ENCODE results near the gene TMEM94. TPM values are rescaled to one million over a fixed set of nuclear protein-coding genes. Genes with fewer than 3 reads are reported as not detected.

TMEM94 gene
- total and polyA plus RNA-seq, 2 of the 13 experiments (the other 11 are each of a cell fraction or from before 2014, with no cell fraction given) = 32.6 to 134 TPM

- TF ChIP-seq ZUFSP (CRISPR knock-in tag; IDR thresholded peaks at IDR 0.05; ENCODE audit: borderline replicate concordance) (no peak), ZNF24 (IDR thresholded peaks at IDR 0.05) (no peak), ZFP36L2 (CRISPR knock-in tag; IDR thresholded peaks at IDR 0.05) (peak; percentile 35; the same call in 1 of the 2 replicates), MTF2 (CRISPR knock-in tag; IDR thresholded peaks at IDR 0.05; ENCODE audit: borderline replicate concordance) (peak; percentile 80; the same call in 1 of the 2 replicates), THYN1 (CRISPR knock-in tag; IDR thresholded peaks at IDR 0.05; ENCODE audit: borderline replicate concordance, low read depth) (no peak), ZNF546 (CRISPR knock-in tag; conservative IDR thresholded peaks at IDR 0.05) (no peak), GMEB2 (CRISPR knock-in tag; IDR thresholded peaks at IDR 0.05; ENCODE audit: low read depth) (no peak; the same call in 1 of the 2 replicates), ZNF382 (CRISPR knock-in tag; IDR thresholded peaks at IDR 0.05; ENCODE audit: borderline replicate concordance) (no peak), ZNF44 (CRISPR knock-in tag; IDR thresholded peaks at IDR 0.05) (no peak), ARID2 (CRISPR knock-in tag; IDR thresholded peaks at IDR 0.05; ENCODE audit: borderline replicate concordance) (no peak), ZNF839 (CRISPR knock-in tag; IDR thresholded peaks at IDR 0.05; ENCODE audit: borderline replicate concordance) (peak; percentile 54; the same call in 1 of the 2 replicates), AKAP8 (CRISPR knock-in tag; IDR thresholded peaks at IDR 0.05) (peak; percentile 87), GABPA (IDR thresholded peaks at IDR 0.05; ENCODE audit: low read depth, low read length) (peak; percentile 12; the same call in 1 of the 2 replicates), GABPA (CRISPR knock-in tag; IDR thresholded peaks at IDR 0.05; ENCODE audit: low read depth) (no peak), ZNF296 (CRISPR knock-in tag; conservative IDR thresholded peaks at IDR 0.05) (no peak), ZSCAN25 (CRISPR knock-in tag; IDR thresholded peaks at IDR 0.05) (peak; percentile 95), MBD4 (IDR thresholded peaks at IDR 0.05; ENCODE audit: borderline replicate concordance, low read length) (no peak), AKNA (CRISPR knock-in tag; IDR thresholded peaks at IDR 0.05; ENCODE audit: borderline replicate concordance) (no peak), ZNF263 (CRISPR knock-in tag; IDR thresholded peaks at IDR 0.05) (peak; percentile 98)
- TF ChIP-seq, protein P1, sequence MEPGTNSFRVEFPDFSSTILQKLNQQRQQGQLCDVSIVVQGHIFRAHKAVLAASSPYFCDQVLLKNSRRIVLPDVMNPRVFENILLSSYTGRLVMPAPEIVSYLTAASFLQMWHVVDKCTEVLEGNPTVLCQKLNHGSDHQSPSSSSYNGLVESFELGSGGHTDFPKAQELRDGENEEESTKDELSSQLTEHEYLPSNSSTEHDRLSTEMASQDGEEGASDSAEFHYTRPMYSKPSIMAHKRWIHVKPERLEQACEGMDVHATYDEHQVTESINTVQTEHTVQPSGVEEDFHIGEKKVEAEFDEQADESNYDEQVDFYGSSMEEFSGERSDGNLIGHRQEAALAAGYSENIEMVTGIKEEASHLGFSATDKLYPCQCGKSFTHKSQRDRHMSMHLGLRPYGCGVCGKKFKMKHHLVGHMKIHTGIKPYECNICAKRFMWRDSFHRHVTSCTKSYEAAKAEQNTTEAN (CRISPR knock-in tag; conservative IDR thresholded peaks at IDR 0.05) = peak; percentile 65; the same call in 1 of the 2 replicates
Observed at GRCh38 chr17:75524970-75525805, 68.8 kb downstream of the TMEM94 start, which contains the start of gene LLGL2 (continued).

Measured in HepG2 (cell line).